ENCODE measurements around the gene RNF208.

RNF208 gene

DNA sequence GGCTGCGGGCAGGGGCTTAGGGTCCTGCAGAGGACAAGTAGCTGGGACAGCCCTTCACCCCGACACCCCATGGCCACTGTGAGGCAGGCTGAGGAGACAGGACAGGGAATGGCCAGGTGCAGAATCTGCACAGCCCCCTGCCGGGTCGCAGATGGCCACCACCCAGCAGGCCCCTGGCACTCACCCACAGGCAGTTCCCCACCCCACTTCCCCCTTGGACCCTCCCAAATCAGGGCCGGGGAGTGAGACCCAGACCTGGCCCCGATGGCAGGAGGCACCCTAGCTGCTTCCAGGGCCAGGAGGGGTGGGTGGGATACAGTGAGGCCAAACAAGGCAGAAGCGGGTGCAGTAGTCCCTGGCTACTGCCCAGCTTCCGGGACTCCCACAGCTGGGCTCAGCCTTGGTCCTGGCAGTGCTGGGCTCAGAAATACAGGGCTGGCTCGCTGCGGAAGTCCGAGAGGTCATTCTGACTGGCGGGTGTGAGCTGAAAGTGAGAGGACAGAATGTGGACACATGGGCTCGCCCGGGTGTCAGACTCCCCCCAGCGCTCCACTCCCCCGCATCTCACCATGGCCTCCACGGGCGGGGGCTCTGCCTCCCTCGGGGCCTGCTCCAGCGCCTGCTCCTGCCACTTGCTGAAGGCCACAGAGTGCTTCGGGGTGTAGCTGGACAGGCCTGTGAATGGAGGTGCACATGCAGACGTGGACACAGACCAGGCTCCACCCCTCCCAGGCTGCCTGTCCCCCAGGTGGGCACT is 30.2 kb downstream of the RNF208 start:
- no peak for DNase-seq (ENCODE audit: low spot score)

- no peak for DNase-seq (ENCODE audit: low spot score)
These were observed 30.8 kb downstream of the RNF208 start for GRCh38 chr9:137191245-137191644.

GRCh38 chr9:137190315-137190856 is 31.7 kb downstream of the RNF208 start:
- DNase-seq (ENCODE audit: low spot score): peak; percentile 16

GRCh38 chr9:137189297-137190295 is 32.4 kb downstream of the RNF208 start:
- DNase-seq (ENCODE audit: low spot score): no peak

- peak; percentile 92 for DNase-seq (ENCODE audit: low spot score)
These were observed 33.3 kb downstream of the RNF208 start, which contains the start of the genes ANAPC2 and SSNA1 for GRCh38 chr9:137188490-137189296. Gene ANAPC2, minus strand, starts transcription at chr9:137188560. Its CDS starts 28 bp downstream, at chr9:137188532. Gene SSNA1, plus strand, starts transcription at chr9:137188676. Its CDS starts 51 bp downstream, at chr9:137188727.

DNA sequence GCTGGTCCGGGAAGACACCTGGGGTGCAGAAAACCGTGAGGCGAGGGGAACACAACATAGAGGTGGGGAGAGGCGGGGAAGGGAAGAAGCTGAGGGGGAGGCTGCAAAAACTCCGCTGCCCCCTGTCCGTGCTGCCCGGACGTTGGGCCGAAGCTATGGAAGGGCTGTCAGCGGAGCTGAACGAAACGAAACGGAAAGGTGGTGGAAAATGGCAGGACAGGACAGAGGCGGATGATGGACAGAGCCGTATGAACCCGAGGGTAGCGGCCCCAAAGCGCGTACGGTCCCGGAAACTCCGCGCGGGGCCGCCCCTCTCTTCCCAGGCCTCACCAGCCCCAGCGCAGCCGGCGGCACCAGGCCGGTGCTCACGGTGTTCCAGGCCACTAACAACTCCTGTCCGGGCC is 34.0 kb downstream of the RNF208 start:
- no peak for DNase-seq (ENCODE audit: low spot score)

DNA sequence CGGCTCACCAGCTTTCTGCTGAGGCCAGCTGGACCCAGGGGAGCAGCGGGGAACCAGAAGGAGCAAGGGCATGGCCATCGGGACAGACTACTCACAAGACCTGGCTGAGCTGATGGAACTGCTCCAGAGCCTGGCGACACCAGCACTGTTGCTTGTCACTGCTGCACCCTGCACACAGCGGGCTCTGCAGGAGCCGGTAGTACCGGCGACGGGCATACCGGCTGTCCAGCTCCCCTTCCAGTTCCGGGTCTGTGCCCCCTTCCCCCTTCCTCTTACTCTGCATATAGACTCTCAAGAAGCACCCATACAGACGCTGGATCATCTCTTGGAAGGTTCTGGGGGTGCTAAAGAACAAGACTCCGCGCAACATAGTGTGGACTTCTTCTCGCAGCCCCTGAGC is 34.7 kb downstream of the RNF208 start:
- DNase-seq (ENCODE audit: low spot score): no peak

GRCh38 chr9:137186385-137186784 is 35.7 kb downstream of the RNF208 start:
- DNase-seq (ENCODE audit: low spot score): no peak

DNA sequence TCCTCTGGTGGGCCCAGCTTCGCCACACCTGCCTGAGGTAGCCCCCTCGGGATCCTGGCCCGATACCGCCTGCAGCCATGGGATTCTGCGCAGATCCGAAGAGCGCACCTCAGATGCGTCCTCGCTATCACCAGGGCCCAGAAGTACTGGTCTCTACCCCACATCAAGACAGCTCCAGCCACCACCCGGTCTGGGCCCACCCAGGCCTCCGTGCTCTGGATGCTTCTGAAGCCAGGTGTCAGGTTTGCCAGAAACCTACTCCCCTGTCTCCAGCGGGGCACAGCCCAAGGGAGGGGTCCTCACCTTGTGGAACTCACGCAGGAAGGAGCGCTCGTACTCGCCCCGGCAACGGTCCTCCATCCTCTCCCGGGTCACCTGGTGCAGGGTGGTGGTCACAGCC is 36.1 kb downstream of the RNF208 start:
- no peak for DNase-seq (ENCODE audit: low spot score)

DNA sequence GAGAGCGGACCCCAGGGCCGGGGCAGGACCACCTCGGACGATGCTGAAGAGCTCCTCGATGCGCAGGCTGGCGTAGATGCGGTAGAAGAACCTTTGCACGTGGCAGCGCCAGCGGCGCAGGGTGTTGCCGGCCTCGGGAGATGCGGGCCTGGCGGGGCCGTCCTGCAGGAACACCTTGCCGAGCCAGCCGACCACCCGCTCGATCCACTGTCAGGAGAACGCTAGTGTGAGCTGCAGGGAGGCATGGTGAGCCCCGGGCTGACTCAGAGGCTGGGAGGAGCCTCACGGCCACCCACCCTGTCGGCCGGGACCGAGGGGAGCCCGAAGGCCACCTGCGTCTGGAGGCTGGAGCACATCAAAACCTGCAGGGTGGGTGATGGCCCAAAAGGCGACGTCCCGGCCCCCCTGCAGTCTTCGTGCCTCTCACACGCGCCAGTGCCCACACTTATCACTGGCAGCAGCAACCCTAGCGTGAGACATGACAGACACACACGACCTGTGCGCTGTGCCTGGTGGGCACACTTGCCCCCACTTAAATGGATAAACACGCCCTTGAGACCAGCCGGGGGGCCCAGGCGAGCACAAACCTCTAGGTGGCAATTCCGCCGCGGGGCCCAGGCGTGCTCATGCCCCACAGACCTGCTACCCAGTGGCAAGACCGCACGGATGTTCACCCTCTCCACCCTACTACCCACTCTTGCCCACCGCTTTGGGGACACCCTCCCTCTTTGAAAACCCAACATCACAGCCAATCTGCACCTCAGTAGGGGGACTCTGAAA is 37.0 kb downstream of the RNF208 start:
- DNase-seq (ENCODE audit: low spot score): no peak

GRCh38 chr9:137183980-137184595 is 38.0 kb downstream of the RNF208 start:
- no peak for DNase-seq (ENCODE audit: low spot score)

- DNase-seq (ENCODE audit: low spot score): no peak
These were observed 39.2 kb downstream of the RNF208 start for GRCh38 chr9:137182836-137183235.

GRCh38 chr9:137181680-137182079 is 40.4 kb downstream of the RNF208 start:
- DNase-seq (ENCODE audit: low spot score): no peak

DNA sequence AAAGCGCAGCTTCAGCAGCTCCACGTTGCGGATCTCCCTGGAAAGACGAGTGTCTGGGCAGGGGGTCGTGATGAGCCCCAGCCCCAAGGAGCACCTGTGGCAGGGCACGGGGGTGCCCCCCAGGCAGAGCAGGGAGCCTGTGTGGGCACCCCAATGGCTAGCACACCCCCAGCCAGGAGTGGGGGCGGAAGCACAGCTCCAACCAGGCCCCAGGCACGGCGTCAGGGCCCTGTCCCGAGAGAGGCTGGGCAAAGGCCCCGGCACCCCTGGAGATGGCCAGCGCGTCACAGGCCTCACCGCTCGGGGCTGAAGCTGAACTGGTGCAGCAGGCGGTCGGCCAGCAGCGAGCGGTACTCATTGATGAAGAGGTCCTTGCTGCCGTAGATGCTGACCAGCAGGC is 41.5 kb downstream of the RNF208 start:
- no peak for DNase-seq (ENCODE audit: low spot score)

- no peak for DNase-seq (ENCODE audit: low spot score)
These were observed 42.3 kb downstream of the RNF208 start for GRCh38 chr9:137179761-137180160.

- DNase-seq (ENCODE audit: low spot score): no peak
These were observed 43.0 kb downstream of the RNF208 start for GRCh38 chr9:137178939-137179630.

GRCh38 chr9:137178201-137178938 is 43.7 kb downstream of the RNF208 start:
- DNase-seq (ENCODE audit: low spot score): no peak

- no peak for DNase-seq (ENCODE audit: low spot score)
These were observed 45.5 kb downstream of the RNF208 start for GRCh38 chr9:137176302-137177182.
